ENCODE measurements around the gene SMG7. TPM values are rescaled to one million over a fixed set of nuclear protein-coding genes. Genes with fewer than 3 reads are reported as not detected.

Gene SMG7
- total RNA-seq, 2 experiments from 2014 or later, result 35.2 to 39.1 TPM

- ATAC-seq (ENCODE audit: poor library complexity) (no peak), DNase-seq (no peak)
- Mint-ChIP-seq H3K9me3 (no peaks in the 10 kb centered on the region), H3K27me3 (no peaks in the 10 kb centered on the region), H3K27ac (no peak overlapping the region), H3K36me3 (ENCODE audit: low read depth) (no peaks in the 10 kb centered on the region), H3K4me3 (no peak overlapping the region), H3K4me1 (ENCODE audit: low read depth) (no peaks in the 10 kb centered on the region)
- Histone ChIP-seq H3K36me3 (ENCODE audit: insufficient read depth, low read length) (no peaks in the 10 kb centered on the region), H3K27ac (ENCODE audit: low read depth in 1 of 2, low read length in 2 of 2) (no peak overlapping the region), H3K9me3 (ENCODE audit: control insufficient read depth in 1 of 2, insufficient read depth in 1 of 2, low read length in 2 of 2) (no peaks in the 10 kb centered on the region), H3K27me3 (ENCODE audit: control insufficient read depth in 1 of 2, insufficient read depth in 2 of 2, low read length in 2 of 2) (no peaks in the 10 kb centered on the region), H3K4me1 (ENCODE audit: insufficient read depth, low read length) (no peaks in the 10 kb centered on the region), H3K4me3 (ENCODE audit: low read length) (no peak overlapping the region)
- ChIA-PET POLR2A (no interaction called here), CTCF (no interaction called here)
- intact Hi-C loops (cut with DNase I, micrococcal nuclease), result no loop called here
- TF ChIP-seq, protein P1, sequence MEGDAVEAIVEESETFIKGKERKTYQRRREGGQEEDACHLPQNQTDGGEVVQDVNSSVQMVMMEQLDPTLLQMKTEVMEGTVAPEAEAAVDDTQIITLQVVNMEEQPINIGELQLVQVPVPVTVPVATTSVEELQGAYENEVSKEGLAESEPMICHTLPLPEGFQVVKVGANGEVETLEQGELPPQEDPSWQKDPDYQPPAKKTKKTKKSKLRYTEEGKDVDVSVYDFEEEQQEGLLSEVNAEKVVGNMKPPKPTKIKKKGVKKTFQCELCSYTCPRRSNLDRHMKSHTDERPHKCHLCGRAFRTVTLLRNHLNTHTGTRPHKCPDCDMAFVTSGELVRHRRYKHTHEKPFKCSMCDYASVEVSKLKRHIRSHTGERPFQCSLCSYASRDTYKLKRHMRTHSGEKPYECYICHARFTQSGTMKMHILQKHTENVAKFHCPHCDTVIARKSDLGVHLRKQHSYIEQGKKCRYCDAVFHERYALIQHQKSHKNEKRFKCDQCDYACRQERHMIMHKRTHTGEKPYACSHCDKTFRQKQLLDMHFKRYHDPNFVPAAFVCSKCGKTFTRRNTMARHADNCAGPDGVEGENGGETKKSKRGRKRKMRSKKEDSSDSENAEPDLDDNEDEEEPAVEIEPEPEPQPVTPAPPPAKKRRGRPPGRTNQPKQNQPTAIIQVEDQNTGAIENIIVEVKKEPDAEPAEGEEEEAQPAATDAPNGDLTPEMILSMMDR (IDR thresholded peaks at IDR 0.05), result no peak
Observed at GRCh38 chr1:183602510-183602909, 130.2 kb downstream of the SMG7 start.

Other genes with a start within 250 kb of the SMG7 start
- gene NMNAT2, start 54.1 kb upstream of the SMG7 start, total RNA-seq, result not detected
- gene NCF2, start 118.0 kb downstream of the SMG7 start, total RNA-seq, result 1 to 10 TPM; 2.9 to 3.1 TPM
- gene ARPC5, start 163.3 kb downstream of the SMG7 start, total RNA-seq, result 10 to 100 TPM; 21.4 to 23.0 TPM
- gene APOBEC4, start 180.8 kb downstream of the SMG7 start, total RNA-seq, result not detected